K562 (cell line): ENCODE results near the gene SERPINB5. TPM values are rescaled to one million over a fixed set of nuclear protein-coding genes. Genes with fewer than 3 reads are reported as not detected.

ENCODE experiments used
- ATAC-seq: fragments of 200-7000 bp; cut with Tn5 transposase; 3 replicates; pipeline ENCODE4 v1.9.1; 2020; ENCODE audit warnings: moderate library complexity
- BruUV-seq: library from RNA; stranded (reverse); fragments of 400-500 nt; replicated peaks from 2 replicates; lab custom pipeline; 2021; lab: Mats Ljungman, UMichigan
- CTCF ChIA-PET: fragments of 300-600 bp; formaldehyde crosslinking; extraction: SDS; loops from one replicate; lab custom pipeline; 2021; ENCODE audit warnings: low intra/inter-chr PET ratio; lab: Yijun Ruan, JAX
- POLR2A ChIA-PET: fragments of 300-600, 350-650 bp; sonication (Branson Sonifier 250); formaldehyde crosslinking; extraction: SDS; loops from one replicate; lab custom pipeline; 2021; ENCODE audit warnings: antibody characterized with exemption, inconsistent platforms; lab: Yijun Ruan, JAX
- DNase-seq, 4 experiments: peaks; one replicate each; pipeline versions ENCODE4 v3.0.0 to v3.0.0-alpha.2; 2011 to 2018; ENCODE audit warnings: low spot score in 3 of 4, mixed read lengths in 3 of 4; ENCODE audit errors: extremely low read depth in 1 of 4
- FAIRE-seq: peaks from 2 replicates; lab custom pipeline; 2011; peaks lifted over from hg19 to GRCh38; lab: Jason Lieb, UNC
- H2AFZ ChIP-seq: 2 replicates; pipeline ENCODE4 v1.6.0; 2011; ENCODE audit warnings: low read depth, low read length, control low read depth, inconsistent platforms
- H3K27ac ChIP-seq: fragments of 200-600 bp; 3 replicates; pipeline ENCODE4 v1.8.0; 2011; ENCODE audit warnings: low read depth, mild to moderate bottlenecking, control low read depth, inconsistent platforms, low read length, moderate library complexity, mixed read lengths; ENCODE audit errors: extremely low read depth
- H3K27me3 ChIP-seq, 2 experiments: fragments of 300-600 bp in 1 of 2; 2 replicates in 1 of 2; 3 replicates in 1 of 2; pipeline versions ENCODE4 v1.6.0 to v1.8.0; 2011; ENCODE audit warnings: inconsistent platforms in 2 of 2, low read length in 2 of 2, mild to moderate bottlenecking in 1 of 2, mixed read lengths in 1 of 2, moderate library complexity in 1 of 2; ENCODE audit not compliant: control insufficient read depth in 2 of 2, insufficient read depth in 2 of 2
- H3K36me3 ChIP-seq: fragments of 300-600 bp; 3 replicates; pipeline ENCODE4 v1.8.0; 2011; ENCODE audit warnings: mild to moderate bottlenecking, low read length, inconsistent platforms; ENCODE audit not compliant: control insufficient read depth, insufficient read depth
- H3K4me1 ChIP-seq, 2 experiments: fragments of 200-600 bp in 1 of 2; replicated peaks in 1 of 2; 2 replicates in 1 of 2; 3 replicates in 1 of 2; pipeline versions ENCODE4 v1.5.1 to v1.8.0; 2011; ENCODE audit warnings: inconsistent platforms in 2 of 2, low read length in 2 of 2, mild to moderate bottlenecking in 1 of 2, mixed read lengths in 1 of 2, moderate library complexity in 1 of 2; ENCODE audit not compliant: control insufficient read depth in 2 of 2, insufficient read depth in 2 of 2
- H3K4me2 ChIP-seq: 2 replicates; pipeline ENCODE4 v1.6.1; 2011; ENCODE audit warnings: low read length, control low read depth, inconsistent platforms, mixed read lengths; ENCODE audit not compliant: insufficient read depth
- H3K4me3 ChIP-seq: fragments of 200-600 bp; sonication (generic), shearing (Covaris generic); 2 replicates; pipeline ENCODE4 v1.5.1; 2016; ENCODE audit warnings: control low read depth, inconsistent platforms
- H3K79me2 ChIP-seq: fragments of 200-600 bp; 3 replicates; pipeline ENCODE4 v1.8.0; 2011; ENCODE audit warnings: low read length, inconsistent platforms; ENCODE audit not compliant: control insufficient read depth, insufficient read depth
- H3K9ac ChIP-seq, 2 experiments: 2 replicates each; pipeline versions ENCODE4 v1.6.0 to v1.6.1; 2011; ENCODE audit warnings: low read depth in 2 of 2, low read length in 2 of 2, control low read depth in 1 of 2, inconsistent platforms in 1 of 2, mild to moderate bottlenecking in 1 of 2, mixed read lengths in 1 of 2; ENCODE audit not compliant: insufficient read depth in 1 of 2
- H3K9me1 ChIP-seq: one replicate; pipeline ENCODE4 v1.6.0; 2011; ENCODE audit warnings: inconsistent platforms, mild to moderate bottlenecking, low read length, moderate library complexity; ENCODE audit not compliant: control insufficient read depth, insufficient read depth
- H3K9me3 ChIP-seq: replicated peaks from 2 replicates; pipeline ENCODE4 v1.5.1; 2011; ENCODE audit warnings: low read depth, low read length, inconsistent platforms; ENCODE audit not compliant: control insufficient read depth, insufficient read depth
- H4K20me1 ChIP-seq: replicated peaks from 2 replicates; pipeline ENCODE4 v1.6.1; 2011; ENCODE audit warnings: low read length, inconsistent platforms, mixed read lengths; ENCODE audit not compliant: control insufficient read depth, insufficient read depth
- CBFA2T2 ChIP-seq: fragments of 450-650 bp; conservative IDR thresholded peaks from 2 replicates; pipeline ENCODE4 v1.6.1; 2017; ENCODE audit warnings: mild to moderate bottlenecking
- NFIX ChIP-seq: fragments of 250-450 bp; sonication (Bioruptor Pico); IDR thresholded peaks from 2 replicates; pipeline ENCODE4 v1.4.0; 2020; ENCODE audit warnings: low read depth, mild to moderate bottlenecking, moderate library complexity
- NFRKB ChIP-seq: fragments of 450-650 bp; IDR thresholded peaks from 2 replicates; pipeline ENCODE4 v1.6.1; 2016; ENCODE audit warnings: low read depth
- POU5F1 ChIP-seq: fragments of 150-350 bp; IDR thresholded peaks from 2 replicates; pipeline ENCODE4 v1.6.1; 2014; ENCODE audit warnings: borderline replicate concordance, low read length, low read depth, mild to moderate bottlenecking; ENCODE audit not compliant: partially characterized antibody
- PYGO2 ChIP-seq: fragments of 450-650 bp; IDR thresholded peaks from 2 replicates; pipeline ENCODE4 v1.6.1; 2016; ENCODE audit warnings: mild to moderate bottlenecking, missing genetic modification characterization, moderate library complexity, missing compliant biosample characterization
- RUNX1 ChIP-seq: sonication (generic); IDR thresholded peaks from 2 replicates; pipeline ENCODE4 v1.6.1; 2016; ENCODE audit warnings: antibody characterized with exemption, low read depth
- SETDB1 ChIP-seq: IDR thresholded peaks from one replicate; pipeline ENCODE4 v1.6.1; 2012; ENCODE audit warnings: low read length, control low read depth, inconsistent platforms
- SMC3 ChIP-seq: conservative IDR thresholded peaks from 2 replicates; pipeline ENCODE4 v1.6.1; 2011; ENCODE audit warnings: low read depth, low read length, improper control_type of control experiment; ENCODE audit not compliant: insufficient read depth
- in situ Hi-C: fragments of 300-500 bp; cut with MboI; formaldehyde crosslinking; loops from 4 replicates; pipeline ENCODE4 v1.15.0; 2018; ENCODE audit warnings: inconsistent platforms, mixed read lengths
- intact Hi-C: fragments of 100-400 bp; cut with micrococcal nuclease; formaldehyde crosslinking; loops from 2 replicates; pipeline ENCODE4 v1.14.2; 2022
- polyA plus RNA-seq, 8 experiments: library from polyadenylated mRNA; depleted of rRNA in 4 of 8; stranded (reverse) in 5 of 8; unstranded in 3 of 8; fragments of >200 nt; fragmentation: Nextera tagmentation in 2 of 8; fragmentation: Illumina TruSeq in 1 of 8; extraction: Ambion mirVana in 2 of 8; extraction: Trizol in 1 of 8; gene quantifications; 2 replicates each; pipeline versions ENCODE4 v1.2.1 to v1.2.3, GENCODE V29; 2011 to 2014; ENCODE audit warnings: inconsistent platforms in 1 of 8, missing spikeins in 1 of 8
- total RNA-seq, 7 experiments: library from RNA; depleted of rRNA in 6 of 7; stranded (reverse); fragments of >200 nt in 6 of 7; fragmentation: Illumina TruSeq in 2 of 7; extraction: Trizol in 2 of 7; gene quantifications; 2 replicates each; pipeline versions ENCODE4 v1.2.1 to v1.2.3, GENCODE V29; 2011 to 2021; ENCODE audit warnings: low replicate concordance in 1 of 7
- TF ChIP-seq, protein P1 (sequence below): sonication (generic); formaldehyde crosslinking; IDR thresholded peaks from 2 replicates; pipeline ENCODE4 v1.9.0; 2022; ENCODE audit warnings: mild to moderate bottlenecking, missing genetic modification reagents
- TF ChIP-seq, protein P2 (sequence below): fragments of 200-400 bp; formaldehyde crosslinking; IDR thresholded peaks from 2 replicates; pipeline ENCODE4 v1.6.1; 2017; ENCODE audit warnings: mild to moderate bottlenecking, low read depth, low read length, moderate library complexity
- TF ChIP-seq, protein P3 (sequence below): IDR thresholded peaks from 2 replicates; pipeline ENCODE4 v1.6.1; 2011; ENCODE audit not compliant: insufficient read length; ENCODE audit errors: extremely low read depth
- TF ChIP-seq, protein P4 (sequence below): fragments of 250-450 bp; sonication (Bioruptor Pico); IDR thresholded peaks from 2 replicates; pipeline ENCODE4 v1.4.0; 2020; ENCODE audit warnings: borderline replicate concordance
- TF ChIP-seq, protein P5 (sequence below): fragments of 250-450 bp; sonication (Bioruptor Pico); IDR thresholded peaks from 2 replicates; pipeline ENCODE4 v1.5.1; 2021; ENCODE audit warnings: mild to moderate bottlenecking

Gene SERPINB5
- total and polyA plus RNA-seq, 9 of the 15 experiments (the other 6 are each of a cell fraction or from before 2014, with no cell fraction given), result 0.05 to 1.4 (median 0.49) TPM; not detected in 1

DNA sequence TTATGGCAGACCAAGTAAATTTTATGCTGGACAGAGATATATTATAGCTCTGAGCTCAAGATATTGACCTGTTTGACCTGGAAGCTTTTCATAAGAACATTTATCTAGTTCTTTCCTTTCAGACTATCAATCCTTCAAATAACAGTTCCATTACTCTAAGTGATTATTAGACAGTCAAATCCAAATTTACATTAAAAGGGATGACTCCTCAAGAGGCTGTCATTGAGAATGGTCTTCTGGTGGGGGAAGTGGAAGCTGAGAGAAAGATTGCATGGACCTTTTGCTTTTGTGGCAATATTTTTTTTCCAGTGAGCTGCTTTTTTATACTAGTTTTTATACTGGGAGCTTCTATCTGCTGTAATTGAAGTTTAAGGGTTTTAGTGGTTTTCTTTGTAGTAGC lies 50.5 kb downstream of the SERPINB5 start:
- H3K9me1 ChIP-seq, result no peaks in the 10 kb centered on the region
- CTCF ChIA-PET, result no interaction called here
- H3K79me2 ChIP-seq, result no peaks in the 10 kb centered on the region
- H3K4me2 ChIP-seq, result no peak overlapping the region
- TF ChIP-seq SMC3 (no peak), NFRKB (no peak), CBFA2T2 (no peak), NFIX (CRISPR knock-in tag) (no peak), POU5F1 (no peak), RUNX1 (no peak), PYGO2 (no peak), SETDB1 (no peak)
- TF ChIP-seq, protein P1, sequence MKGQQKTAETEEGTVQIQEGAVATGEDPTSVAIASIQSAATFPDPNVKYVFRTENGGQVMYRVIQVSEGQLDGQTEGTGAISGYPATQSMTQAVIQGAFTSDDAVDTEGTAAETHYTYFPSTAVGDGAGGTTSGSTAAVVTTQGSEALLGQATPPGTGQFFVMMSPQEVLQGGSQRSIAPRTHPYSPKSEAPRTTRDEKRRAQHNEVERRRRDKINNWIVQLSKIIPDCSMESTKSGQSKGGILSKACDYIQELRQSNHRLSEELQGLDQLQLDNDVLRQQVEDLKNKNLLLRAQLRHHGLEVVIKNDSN, result no peak
- TF ChIP-seq, protein P2, sequence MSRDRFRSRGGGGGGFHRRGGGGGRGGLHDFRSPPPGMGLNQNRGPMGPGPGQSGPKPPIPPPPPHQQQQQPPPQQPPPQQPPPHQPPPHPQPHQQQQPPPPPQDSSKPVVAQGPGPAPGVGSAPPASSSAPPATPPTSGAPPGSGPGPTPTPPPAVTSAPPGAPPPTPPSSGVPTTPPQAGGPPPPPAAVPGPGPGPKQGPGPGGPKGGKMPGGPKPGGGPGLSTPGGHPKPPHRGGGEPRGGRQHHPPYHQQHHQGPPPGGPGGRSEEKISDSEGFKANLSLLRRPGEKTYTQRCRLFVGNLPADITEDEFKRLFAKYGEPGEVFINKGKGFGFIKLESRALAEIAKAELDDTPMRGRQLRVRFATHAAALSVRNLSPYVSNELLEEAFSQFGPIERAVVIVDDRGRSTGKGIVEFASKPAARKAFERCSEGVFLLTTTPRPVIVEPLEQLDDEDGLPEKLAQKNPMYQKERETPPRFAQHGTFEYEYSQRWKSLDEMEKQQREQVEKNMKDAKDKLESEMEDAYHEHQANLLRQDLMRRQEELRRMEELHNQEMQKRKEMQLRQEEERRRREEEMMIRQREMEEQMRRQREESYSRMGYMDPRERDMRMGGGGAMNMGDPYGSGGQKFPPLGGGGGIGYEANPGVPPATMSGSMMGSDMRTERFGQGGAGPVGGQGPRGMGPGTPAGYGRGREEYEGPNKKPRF, result no peak
- TF ChIP-seq, protein P3, sequence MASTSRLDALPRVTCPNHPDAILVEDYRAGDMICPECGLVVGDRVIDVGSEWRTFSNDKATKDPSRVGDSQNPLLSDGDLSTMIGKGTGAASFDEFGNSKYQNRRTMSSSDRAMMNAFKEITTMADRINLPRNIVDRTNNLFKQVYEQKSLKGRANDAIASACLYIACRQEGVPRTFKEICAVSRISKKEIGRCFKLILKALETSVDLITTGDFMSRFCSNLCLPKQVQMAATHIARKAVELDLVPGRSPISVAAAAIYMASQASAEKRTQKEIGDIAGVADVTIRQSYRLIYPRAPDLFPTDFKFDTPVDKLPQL, result no peak
- TF ChIP-seq, protein P4, sequence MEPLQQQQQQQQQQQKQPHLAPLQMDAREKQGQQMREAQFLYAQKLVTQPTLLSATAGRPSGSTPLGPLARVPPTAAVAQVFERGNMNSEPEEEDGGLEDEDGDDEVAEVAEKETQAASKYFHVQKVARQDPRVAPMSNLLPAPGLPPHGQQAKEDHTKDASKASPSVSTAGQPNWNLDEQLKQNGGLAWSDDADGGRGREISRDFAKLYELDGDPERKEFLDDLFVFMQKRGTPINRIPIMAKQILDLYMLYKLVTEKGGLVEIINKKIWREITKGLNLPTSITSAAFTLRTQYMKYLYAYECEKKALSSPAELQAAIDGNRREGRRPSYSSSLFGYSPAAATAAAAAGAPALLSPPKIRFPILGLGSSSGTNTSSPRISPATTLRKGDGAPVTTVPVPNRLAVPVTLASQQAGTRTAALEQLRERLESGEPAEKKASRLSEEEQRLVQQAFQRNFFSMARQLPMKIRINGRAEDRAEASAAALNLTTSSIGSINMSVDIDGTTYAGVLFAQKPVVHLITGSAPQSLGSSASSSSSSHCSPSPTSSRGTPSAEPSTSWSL (CRISPR knock-in tag), result no peak
- TF ChIP-seq, protein P5, sequence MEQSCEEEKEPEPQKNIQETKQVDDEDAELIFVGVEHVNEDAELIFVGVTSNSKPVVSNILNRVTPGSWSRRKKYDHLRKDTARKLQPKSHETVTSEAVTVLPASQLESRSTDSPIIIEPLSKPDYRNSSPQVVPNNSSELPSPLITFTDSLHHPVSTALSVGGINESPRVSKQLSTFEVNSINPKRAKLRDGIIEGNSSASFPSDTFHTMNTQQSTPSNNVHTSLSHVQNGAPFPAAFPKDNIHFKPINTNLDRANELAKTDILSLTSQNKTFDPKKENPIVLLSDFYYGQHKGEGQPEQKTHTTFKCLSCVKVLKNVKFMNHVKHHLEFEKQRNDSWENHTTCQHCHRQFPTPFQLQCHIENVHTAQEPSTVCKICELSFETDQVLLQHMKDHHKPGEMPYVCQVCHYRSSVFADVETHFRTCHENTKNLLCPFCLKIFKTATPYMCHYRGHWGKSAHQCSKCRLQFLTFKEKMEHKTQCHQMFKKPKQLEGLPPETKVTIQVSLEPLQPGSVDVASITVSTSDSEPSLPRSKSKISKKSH (CRISPR knock-in tag), result no peak
- H2AFZ ChIP-seq, result no peak overlapping the region
- no peaks in the 10 kb centered on the region for H3K4me1 ChIP-seq
- FAIRE-seq, result no peak
- in situ Hi-C loops (no loop called here), intact Hi-C loops (no loop called here)
- no peaks in the 10 kb centered on the region for H3K9me3 ChIP-seq
- POLR2A ChIA-PET, result no interaction called here
- no TSS peak for BruUV-seq
- H3K27me3 ChIP-seq, result no peaks in the 10 kb centered on the region
- H3K4me3 ChIP-seq, result no peak overlapping the region
- no peak overlapping the region for H3K9ac ChIP-seq
- no peak for DNase-seq
- no peak for ATAC-seq
- H3K27ac ChIP-seq, result no peak overlapping the region
- no peaks in the 10 kb centered on the region for H3K36me3 ChIP-seq
- no peaks in the 10 kb centered on the region for H4K20me1 ChIP-seq
